Ovary (tissue), 3 donors: ENCODE data around the gene CCL11.

ENCODE experiments used
- CTCF ChIP-seq, 3 donors: fragments of 450-650 bp in 2 of 3; fragments of 200-600 bp in 1 of 3; IDR thresholded peaks; one replicate each; pipeline versions ENCODE4 v1.5.1 to v1.8.0; 2016 to 2022; ENCODE audit warnings: antibody characterized with exemption in 3 of 3, mild to moderate bottlenecking in 1 of 3
- EP300 ChIP-seq: sonication (generic); formaldehyde crosslinking; IDR thresholded peaks from one replicate; pipeline ENCODE4 v1.6.1; 2017; ENCODE audit warnings: antibody characterized with exemption
- POLR2A ChIP-seq: fragments of 450-650 bp; IDR thresholded peaks from one replicate; pipeline ENCODE4 v1.6.1; 2017; ENCODE audit warnings: antibody characterized with exemption, mild to moderate bottlenecking, moderate library complexity
- donor health status: DM: no; HTN: no; CAD: no.

GRCh38 chr17:34259146-34259545, 26.4 kb upstream of the CCL11 start:
- TF ChIP-seq CTCF (IDR thresholded peaks at IDR 0.05) (no peak), EP300 (no peak), POLR2A (no peak)
